SK-N-SH treated with all-trans-retinoic acid at 6 μM for 48 hours (cell line): ENCODE data around the gene CISD1.

Experiments used
- ATAC-seq: fragments of 200-7000 bp; cut with Tn5 transposase; 3 replicates; pipeline ENCODE4 v1.9.1; 2020; ENCODE audit warnings: mild to moderate bottlenecking, moderate library complexity
- ARNTL ChIP-seq: fragments of 450-650 bp; formaldehyde crosslinking; IDR thresholded peaks from 2 replicates; pipeline ENCODE4 v1.5.0; 2020; ENCODE audit warnings: low read depth, mild to moderate bottlenecking, moderate library complexity, borderline replicate concordance
- BACH2 ChIP-seq: fragments of 250-450 bp; sonication (Bioruptor Pico); IDR thresholded peaks from 2 replicates; pipeline ENCODE4 v1.9.0; 2021; ENCODE audit warnings: mild to moderate bottlenecking, borderline replicate concordance
- CSDC2 ChIP-seq: fragments of 250-450 bp; sonication (Bioruptor Pico); IDR thresholded peaks from 2 replicates; pipeline ENCODE4 v1.5.0; 2020; ENCODE audit warnings: mild to moderate bottlenecking, moderate library complexity
- ESRRG ChIP-seq: fragments of 250-450 bp; sonication (Bioruptor Pico); IDR thresholded peaks from 2 replicates; pipeline ENCODE4 v1.6.1; 2021; ENCODE audit warnings: mild to moderate bottlenecking
- GLIS3 ChIP-seq: fragments of 250-450 bp; sonication (Bioruptor Pico); IDR thresholded peaks from 2 replicates; pipeline ENCODE4 v1.5.0; 2020; ENCODE audit warnings: mild to moderate bottlenecking, moderate library complexity
- ISL1 ChIP-seq: fragments of 250-450 bp; sonication (Bioruptor Pico); IDR thresholded peaks from 2 replicates; pipeline ENCODE4 v2.1.2; 2022; ENCODE audit warnings: mild to moderate bottlenecking, moderate library complexity
- OSR1 ChIP-seq: fragments of 250-450 bp; sonication (Bioruptor Pico); IDR thresholded peaks from 2 replicates; pipeline ENCODE4 v1.8.0; 2022; ENCODE audit warnings: moderate library complexity, mild to moderate bottlenecking, inconsistent platforms
- PPARA ChIP-seq: fragments of 250-450 bp; sonication (Bioruptor Pico); IDR thresholded peaks from 2 replicates; pipeline ENCODE4 v1.5.0; 2020; ENCODE audit warnings: mild to moderate bottlenecking, borderline replicate concordance
- TCF4 ChIP-seq: fragments of 250-450 bp; sonication (Bioruptor Pico); IDR thresholded peaks from 2 replicates; pipeline ENCODE4 v1.8.0; 2021; ENCODE audit warnings: mild to moderate bottlenecking, moderate library complexity, borderline replicate concordance
- ZFP30 ChIP-seq: fragments of 450-650 bp; formaldehyde crosslinking; IDR thresholded peaks from 2 replicates; pipeline ENCODE4 v1.5.0; 2022; ENCODE audit warnings: mild to moderate bottlenecking, moderate library complexity
- ZNF565 ChIP-seq: fragments of 450-650 bp; formaldehyde crosslinking; conservative IDR thresholded peaks from 2 replicates; pipeline ENCODE4 v1.5.0; 2020; ENCODE audit warnings: low read depth, mild to moderate bottlenecking, moderate library complexity
- ZNF70 ChIP-seq: fragments of 450-650 bp; formaldehyde crosslinking; IDR thresholded peaks from 2 replicates; pipeline ENCODE4 v1.5.0; 2020; ENCODE audit warnings: mild to moderate bottlenecking, moderate library complexity
- TF ChIP-seq, protein P1 (sequence below): fragments of 250-450 bp; sonication (Bioruptor Pico); IDR thresholded peaks from 2 replicates; pipeline ENCODE4 v1.5.0; 2020; ENCODE audit warnings: mild to moderate bottlenecking, moderate library complexity
- TF ChIP-seq, protein P2 (sequence below): fragments of 250-450 bp; sonication (Bioruptor Pico); IDR thresholded peaks from 2 replicates; pipeline ENCODE4 v1.8.0; 2021; ENCODE audit warnings: low read depth, mild to moderate bottlenecking, moderate library complexity, borderline replicate concordance
- TF ChIP-seq, protein P3 (sequence below): fragments of 250-450 bp; sonication (Bioruptor Pico); IDR thresholded peaks from 2 replicates; pipeline ENCODE4 v1.8.0; 2020; ENCODE audit warnings: mild to moderate bottlenecking, moderate library complexity, borderline replicate concordance

Gene CISD1

DNA sequence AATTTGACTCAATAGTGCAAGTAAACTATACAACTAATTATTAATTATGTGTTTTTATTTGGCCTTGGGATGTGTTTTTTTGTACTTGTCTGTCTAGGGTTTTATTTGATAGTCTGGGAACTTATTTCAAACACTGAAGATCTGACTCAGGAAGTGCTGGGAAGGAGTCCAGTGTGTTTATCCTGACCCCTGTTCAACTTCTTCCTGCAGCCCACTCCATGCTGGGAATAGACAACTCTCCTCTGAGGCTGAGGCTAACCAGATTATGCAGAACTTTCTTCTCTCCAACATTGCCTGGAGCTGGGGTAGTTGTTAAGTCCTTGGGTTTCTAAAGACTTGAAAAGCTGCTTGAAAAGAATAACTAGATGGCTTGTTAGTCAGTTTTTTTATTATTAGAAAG, 6.9 kb downstream of the CISD1 start:
- ATAC-seq: peak; percentile 47
- TF ChIP-seq, protein P1, sequence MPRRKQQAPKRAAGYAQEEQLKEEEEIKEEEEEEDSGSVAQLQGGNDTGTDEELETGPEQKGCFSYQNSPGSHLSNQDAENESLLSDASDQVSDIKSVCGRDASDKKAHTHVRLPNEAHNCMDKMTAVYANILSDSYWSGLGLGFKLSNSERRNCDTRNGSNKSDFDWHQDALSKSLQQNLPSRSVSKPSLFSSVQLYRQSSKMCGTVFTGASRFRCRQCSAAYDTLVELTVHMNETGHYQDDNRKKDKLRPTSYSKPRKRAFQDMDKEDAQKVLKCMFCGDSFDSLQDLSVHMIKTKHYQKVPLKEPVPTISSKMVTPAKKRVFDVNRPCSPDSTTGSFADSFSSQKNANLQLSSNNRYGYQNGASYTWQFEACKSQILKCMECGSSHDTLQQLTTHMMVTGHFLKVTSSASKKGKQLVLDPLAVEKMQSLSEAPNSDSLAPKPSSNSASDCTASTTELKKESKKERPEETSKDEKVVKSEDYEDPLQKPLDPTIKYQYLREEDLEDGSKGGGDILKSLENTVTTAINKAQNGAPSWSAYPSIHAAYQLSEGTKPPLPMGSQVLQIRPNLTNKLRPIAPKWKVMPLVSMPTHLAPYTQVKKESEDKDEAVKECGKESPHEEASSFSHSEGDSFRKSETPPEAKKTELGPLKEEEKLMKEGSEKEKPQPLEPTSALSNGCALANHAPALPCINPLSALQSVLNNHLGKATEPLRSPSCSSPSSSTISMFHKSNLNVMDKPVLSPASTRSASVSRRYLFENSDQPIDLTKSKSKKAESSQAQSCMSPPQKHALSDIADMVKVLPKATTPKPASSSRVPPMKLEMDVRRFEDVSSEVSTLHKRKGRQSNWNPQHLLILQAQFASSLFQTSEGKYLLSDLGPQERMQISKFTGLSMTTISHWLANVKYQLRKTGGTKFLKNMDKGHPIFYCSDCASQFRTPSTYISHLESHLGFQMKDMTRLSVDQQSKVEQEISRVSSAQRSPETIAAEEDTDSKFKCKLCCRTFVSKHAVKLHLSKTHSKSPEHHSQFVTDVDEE: no peak
- no peak for TF ChIP-seq ZFP30 (CRISPR knock-in tag)
- TF ChIP-seq, protein P2, sequence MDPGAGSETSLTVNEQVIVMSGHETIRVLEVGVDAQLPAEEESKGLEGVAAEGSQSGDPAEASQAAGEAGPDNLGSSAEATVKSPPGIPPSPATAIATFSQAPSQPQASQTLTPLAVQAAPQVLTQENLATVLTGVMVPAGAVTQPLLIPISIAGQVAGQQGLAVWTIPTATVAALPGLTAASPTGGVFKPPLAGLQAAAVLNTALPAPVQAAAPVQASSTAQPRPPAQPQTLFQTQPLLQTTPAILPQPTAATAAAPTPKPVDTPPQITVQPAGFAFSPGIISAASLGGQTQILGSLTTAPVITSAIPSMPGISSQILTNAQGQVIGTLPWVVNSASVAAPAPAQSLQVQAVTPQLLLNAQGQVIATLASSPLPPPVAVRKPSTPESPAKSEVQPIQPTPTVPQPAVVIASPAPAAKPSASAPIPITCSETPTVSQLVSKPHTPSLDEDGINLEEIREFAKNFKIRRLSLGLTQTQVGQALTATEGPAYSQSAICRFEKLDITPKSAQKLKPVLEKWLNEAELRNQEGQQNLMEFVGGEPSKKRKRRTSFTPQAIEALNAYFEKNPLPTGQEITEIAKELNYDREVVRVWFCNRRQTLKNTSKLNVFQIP: no peak
- no peak for TF ChIP-seq TCF4 (CRISPR knock-in tag)
- TF ChIP-seq PPARA (CRISPR knock-in tag): no peak
- no peak for TF ChIP-seq BACH2 (CRISPR knock-in tag)
- TF ChIP-seq OSR1: no peak
- no peak for TF ChIP-seq GLIS3 (CRISPR knock-in tag)
- TF ChIP-seq, protein P3, sequence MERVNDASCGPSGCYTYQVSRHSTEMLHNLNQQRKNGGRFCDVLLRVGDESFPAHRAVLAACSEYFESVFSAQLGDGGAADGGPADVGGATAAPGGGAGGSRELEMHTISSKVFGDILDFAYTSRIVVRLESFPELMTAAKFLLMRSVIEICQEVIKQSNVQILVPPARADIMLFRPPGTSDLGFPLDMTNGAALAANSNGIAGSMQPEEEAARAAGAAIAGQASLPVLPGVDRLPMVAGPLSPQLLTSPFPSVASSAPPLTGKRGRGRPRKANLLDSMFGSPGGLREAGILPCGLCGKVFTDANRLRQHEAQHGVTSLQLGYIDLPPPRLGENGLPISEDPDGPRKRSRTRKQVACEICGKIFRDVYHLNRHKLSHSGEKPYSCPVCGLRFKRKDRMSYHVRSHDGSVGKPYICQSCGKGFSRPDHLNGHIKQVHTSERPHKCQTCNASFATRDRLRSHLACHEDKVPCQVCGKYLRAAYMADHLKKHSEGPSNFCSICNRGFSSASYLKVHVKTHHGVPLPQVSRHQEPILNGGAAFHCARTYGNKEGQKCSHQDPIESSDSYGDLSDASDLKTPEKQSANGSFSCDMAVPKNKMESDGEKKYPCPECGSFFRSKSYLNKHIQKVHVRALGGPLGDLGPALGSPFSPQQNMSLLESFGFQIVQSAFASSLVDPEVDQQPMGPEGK (CRISPR knock-in tag): no peak

DNA sequence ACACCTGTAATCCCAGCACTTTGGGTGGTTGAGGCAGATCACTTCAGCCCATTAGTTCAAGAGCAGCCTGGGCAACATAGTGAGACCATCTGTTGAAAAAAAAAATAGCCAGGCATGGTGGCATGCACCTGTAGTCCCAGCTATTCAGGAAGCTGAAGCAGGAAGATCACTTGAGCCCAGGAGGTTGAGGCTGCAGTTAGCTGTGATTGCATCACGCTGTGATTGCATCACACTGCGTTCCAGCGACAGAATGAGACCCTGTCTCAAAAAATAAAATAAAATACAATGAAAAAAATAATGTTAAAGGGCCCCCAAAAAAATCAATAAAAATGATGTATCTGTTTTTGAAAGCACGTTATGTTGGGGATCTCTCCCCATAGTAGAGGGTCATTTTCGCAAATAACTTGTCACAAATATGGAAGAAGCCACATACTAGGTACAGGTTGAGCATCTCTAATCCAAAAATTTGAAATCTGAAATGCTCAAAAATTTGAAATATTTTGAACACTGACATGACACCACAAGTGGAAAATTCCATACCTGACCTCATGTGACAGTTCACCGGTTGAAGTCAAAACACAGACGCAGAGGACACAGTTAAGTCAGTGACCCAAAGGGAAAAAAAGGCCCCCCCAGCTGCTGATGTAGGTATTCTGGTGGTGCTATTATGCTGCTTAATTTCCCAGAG, 9.5 kb downstream of the CISD1 start:
- TF ChIP-seq GLIS3 (CRISPR knock-in tag) (no peak), PPARA (CRISPR knock-in tag) (no peak), ZNF70 (CRISPR knock-in tag) (no peak), CSDC2 (no peak), ZFP30 (CRISPR knock-in tag) (no peak), ESRRG (CRISPR knock-in tag) (no peak)
- TF ChIP-seq, protein P1: no peak
- no peak for ATAC-seq

DNA sequence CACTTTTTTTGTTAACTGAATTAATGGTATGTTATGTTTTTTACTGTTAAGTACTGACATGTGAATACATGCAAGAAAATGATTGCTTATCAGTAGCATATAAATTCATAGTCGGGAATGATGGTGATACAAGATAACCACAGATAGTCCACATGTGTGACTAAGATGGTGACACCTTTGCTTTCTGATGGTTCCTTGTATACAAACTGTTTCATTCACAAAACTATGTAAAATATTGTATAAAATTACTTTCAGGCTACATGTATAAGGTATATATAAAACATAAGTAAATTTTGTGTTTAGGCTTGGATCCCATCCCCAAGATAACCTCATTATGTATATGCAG, 10.0 kb downstream of the CISD1 start:
- no peak for ATAC-seq
- no peak for TF ChIP-seq ZNF565 (CRISPR knock-in tag)
- TF ChIP-seq, protein P1: no peak
- TF ChIP-seq BACH2 (CRISPR knock-in tag): no peak
- TF ChIP-seq ZFP30 (CRISPR knock-in tag): no peak
- TF ChIP-seq, all 23 proteins: peak for 0

DNA sequence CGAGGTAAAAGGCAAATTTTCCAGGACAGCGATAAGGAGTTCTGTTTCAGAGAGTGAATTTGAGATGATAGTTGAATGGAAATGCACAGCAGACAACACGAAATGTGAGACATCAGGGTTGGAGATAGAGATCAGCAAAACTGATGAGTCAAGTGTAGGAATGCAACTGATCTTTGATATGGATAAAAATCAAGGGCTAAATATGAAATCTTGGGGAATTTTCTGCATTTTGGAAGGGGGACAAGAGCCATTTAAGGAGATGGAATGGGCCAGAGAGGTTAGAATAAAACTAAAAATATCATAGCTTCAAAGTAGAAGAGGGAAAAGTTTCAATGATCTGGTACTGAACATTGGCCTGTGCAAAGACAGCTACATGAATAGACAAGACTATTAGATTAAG, 11.5 kb downstream of the CISD1 start:
- ATAC-seq: peak; percentile 88
- TF ChIP-seq CSDC2 (no peak), ISL1 (CRISPR knock-in tag) (0 out of 2 replicates have a peak, but pooled peaks have one; percentile 6), ARNTL (CRISPR knock-in tag) (no peak)
- TF ChIP-seq, all 23 proteins: peak for 1
